SK-N-SH treated with all-trans-retinoic acid at 6 μM for 48 hours (cell line): ENCODE data around the gene ODAD3.

ENCODE experiments used
- CREB5 ChIP-seq: fragments of 250-450 bp; sonication (Bioruptor Pico); IDR thresholded peaks from 2 replicates; pipeline ENCODE4 v1.5.1; 2020; ENCODE audit warnings: low read depth, mild to moderate bottlenecking, moderate library complexity
- PPARA ChIP-seq: fragments of 250-450 bp; sonication (Bioruptor Pico); IDR thresholded peaks from 2 replicates; pipeline ENCODE4 v1.5.0; 2020; ENCODE audit warnings: mild to moderate bottlenecking, borderline replicate concordance
- TF ChIP-seq, protein P1 (sequence below): fragments of 250-450 bp; sonication (Bioruptor Pico); IDR thresholded peaks from 2 replicates; pipeline ENCODE4 v1.8.0; 2020; ENCODE audit warnings: mild to moderate bottlenecking, moderate library complexity, borderline replicate concordance

- TF ChIP-seq, protein P1, sequence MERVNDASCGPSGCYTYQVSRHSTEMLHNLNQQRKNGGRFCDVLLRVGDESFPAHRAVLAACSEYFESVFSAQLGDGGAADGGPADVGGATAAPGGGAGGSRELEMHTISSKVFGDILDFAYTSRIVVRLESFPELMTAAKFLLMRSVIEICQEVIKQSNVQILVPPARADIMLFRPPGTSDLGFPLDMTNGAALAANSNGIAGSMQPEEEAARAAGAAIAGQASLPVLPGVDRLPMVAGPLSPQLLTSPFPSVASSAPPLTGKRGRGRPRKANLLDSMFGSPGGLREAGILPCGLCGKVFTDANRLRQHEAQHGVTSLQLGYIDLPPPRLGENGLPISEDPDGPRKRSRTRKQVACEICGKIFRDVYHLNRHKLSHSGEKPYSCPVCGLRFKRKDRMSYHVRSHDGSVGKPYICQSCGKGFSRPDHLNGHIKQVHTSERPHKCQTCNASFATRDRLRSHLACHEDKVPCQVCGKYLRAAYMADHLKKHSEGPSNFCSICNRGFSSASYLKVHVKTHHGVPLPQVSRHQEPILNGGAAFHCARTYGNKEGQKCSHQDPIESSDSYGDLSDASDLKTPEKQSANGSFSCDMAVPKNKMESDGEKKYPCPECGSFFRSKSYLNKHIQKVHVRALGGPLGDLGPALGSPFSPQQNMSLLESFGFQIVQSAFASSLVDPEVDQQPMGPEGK = no peak
- no peak for TF ChIP-seq PPARA (CRISPR knock-in tag)
- TF ChIP-seq CREB5 = no peak
Observed at GRCh38 chr19:11457115-11457514, 22.2 kb upstream of the ODAD3 start.
